H1 (cell line): ENCODE measurements around the gene DGKI. TPM values are rescaled to one million over a fixed set of nuclear protein-coding genes. Genes with fewer than 3 reads are reported as not detected.
A peak's percentile ranks its signal among the peaks of the same experiment; 100 is the strongest.

Experiments
- CTCF ChIA-PET: fragments of 300-600 bp; sonication (Branson Sonifier 250); formaldehyde crosslinking; loops from one replicate; lab custom pipeline; 2021; ENCODE audit not compliant: partially characterized antibody; lab: Charles Lee
- POLR2A ChIA-PET: fragments of 300-600 bp; sonication (Branson Sonifier 250); formaldehyde crosslinking; loops from one replicate; lab custom pipeline; 2021; ENCODE audit warnings: inconsistent platforms; ENCODE audit not compliant: partially characterized antibody; lab: Charles Lee
- DNase-seq, 2 experiments: peaks; one replicate each; pipeline versions ENCODE4 v3.0.0 to v3.0.0-alpha.2; 2010 to 2022; ENCODE audit warnings: low spot score in 2 of 2, low read depth in 1 of 2, mixed read lengths in 1 of 2
- FAIRE-seq: peaks from 2 replicates; lab custom pipeline; 2011; peaks lifted over from hg19 to GRCh38; lab: Jason Lieb, UNC
- H2AFZ ChIP-seq: 2 replicates; pipeline ENCODE4 v1.8.1; 2012; ENCODE audit warnings: low read length, inconsistent platforms
- H2AK5ac ChIP-seq: 2 replicates; pipeline ENCODE4 v1.6.1; 2013; ENCODE audit warnings: low read depth, low read length
- H2BK120ac ChIP-seq: replicated peaks from 2 replicates; pipeline ENCODE3; 2013; ENCODE audit warnings: low read depth, low read length, inconsistent platforms
- H2BK12ac ChIP-seq: 2 replicates; pipeline ENCODE4 v1.6.1; 2013; ENCODE audit warnings: low read depth, low read length
- H2BK15ac ChIP-seq: 2 replicates; pipeline ENCODE4 v1.6.1; 2013; ENCODE audit warnings: low read length
- H2BK20ac ChIP-seq: 2 replicates; pipeline ENCODE4 v1.6.1; 2013; ENCODE audit warnings: low read length
- H2BK5ac ChIP-seq: 2 replicates; pipeline ENCODE4 v1.6.1; 2013; ENCODE audit warnings: low read depth, low read length
- H3K14ac ChIP-seq: 2 replicates; pipeline ENCODE4 v1.6.1; 2013; ENCODE audit warnings: inconsistent platforms; ENCODE audit not compliant: insufficient read length
- H3K18ac ChIP-seq: 2 replicates; pipeline ENCODE4 v1.6.1; 2013; ENCODE audit warnings: low read length; ENCODE audit errors: extremely low read depth
- H3K23ac ChIP-seq: 2 replicates; pipeline ENCODE4 v1.6.1; 2013; ENCODE audit warnings: inconsistent platforms; ENCODE audit not compliant: insufficient read length
- H3K23me2 ChIP-seq: 2 replicates; pipeline ENCODE4 v1.6.1; 2013; ENCODE audit warnings: low read depth, low read length
- H3K27ac ChIP-seq: 2 replicates; pipeline ENCODE4 v1.6.1; 2011; ENCODE audit warnings: low read depth, low read length, inconsistent platforms
- H3K27me3 ChIP-seq, 4 experiments: replicated peaks in 1 of 4; 1 replicate in 1 of 4; 2 replicates in 3 of 4; pipeline versions ENCODE4 v1.6.1 to v1.8.1; 2011 to 2013; ENCODE audit warnings: low read length in 3 of 4, mild to moderate bottlenecking in 3 of 4, inconsistent platforms in 2 of 4, mixed read lengths in 2 of 4, moderate library complexity in 1 of 4; ENCODE audit not compliant: control insufficient read depth in 3 of 4, insufficient read depth in 3 of 4; ENCODE audit errors: extremely low read depth in 1 of 4
- H3K36me3 ChIP-seq, 4 experiments: 2 replicates each; pipeline versions ENCODE4 v1.6.1 to v1.8.1; 2011 to 2013; ENCODE audit warnings: mild to moderate bottlenecking in 4 of 4, low read length in 3 of 4, moderate library complexity in 2 of 4, control low read depth in 1 of 4, inconsistent platforms in 1 of 4; ENCODE audit not compliant: insufficient read depth in 4 of 4, control insufficient read depth in 2 of 4
- H3K4ac ChIP-seq: replicated peaks from 2 replicates; pipeline ENCODE3; 2013; ENCODE audit warnings: low read length, low read depth, mixed read lengths, inconsistent platforms; ENCODE audit not compliant: insufficient read length
- H3K4me1 ChIP-seq, 4 experiments: replicated peaks in 1 of 4; 1 replicate in 1 of 4; 2 replicates in 3 of 4; pipeline versions ENCODE4 v1.6.1 to v1.8.1; 2011 to 2013; ENCODE audit warnings: low read length in 3 of 4, inconsistent platforms in 2 of 4, mixed read lengths in 1 of 4; ENCODE audit not compliant: insufficient read depth in 4 of 4, control insufficient read depth in 3 of 4
- H3K4me2 ChIP-seq, 2 experiments: 2 replicates each; pipeline versions ENCODE4 v1.6.1 to v1.8.1; 2011 to 2013; ENCODE audit warnings: low read depth in 2 of 2, low read length in 2 of 2, control low read depth in 1 of 2, inconsistent platforms in 1 of 2, mild to moderate bottlenecking in 1 of 2; ENCODE audit not compliant: insufficient read depth in 1 of 2
- H3K4me3 ChIP-seq, 4 experiments: fragments of 200-600, 300-600 bp in 1 of 4; sonication (generic), shearing (Covaris generic), sonication (Bioruptor Twin) in 1 of 4; 2 replicates each; pipeline versions ENCODE4 v1.5.1 to v1.8.1; 2011 to 2016; ENCODE audit warnings: low read length in 4 of 4, low read depth in 3 of 4, control low read depth in 2 of 4, inconsistent platforms in 2 of 4, mild to moderate bottlenecking in 2 of 4, mixed read lengths in 1 of 4, moderate library complexity in 1 of 4; ENCODE audit not compliant: insufficient read depth in 2 of 4; ENCODE audit errors: extremely low read depth in 1 of 4
- H3K56ac ChIP-seq: replicated peaks from 2 replicates; pipeline ENCODE3; 2013; ENCODE audit warnings: low read depth, mild to moderate bottlenecking, mixed read lengths, low read length, inconsistent platforms; ENCODE audit not compliant: insufficient read length
- H3K79me1 ChIP-seq: 2 replicates; pipeline ENCODE4 v1.6.1; 2013; ENCODE audit warnings: low read depth, low read length, control low read depth
- H3K79me2 ChIP-seq, 2 experiments: 2 replicates each; pipeline versions ENCODE4 v1.6.1 to v1.8.1; 2012 to 2013; ENCODE audit warnings: low read length in 2 of 2, mild to moderate bottlenecking in 2 of 2, inconsistent platforms in 1 of 2; ENCODE audit not compliant: insufficient read depth in 2 of 2, control insufficient read depth in 1 of 2
- H3K9ac ChIP-seq, 4 experiments: replicated peaks in 1 of 4; 1 replicate in 1 of 4; 2 replicates in 3 of 4; pipeline versions ENCODE4 v1.6.1 to v1.8.1; 2011 to 2013; ENCODE audit warnings: low read depth in 3 of 4, low read length in 3 of 4, control low read depth in 2 of 4, mild to moderate bottlenecking in 2 of 4, moderate library complexity in 2 of 4, inconsistent platforms in 1 of 4; ENCODE audit errors: extremely low read depth in 1 of 4
- H3K9me3 ChIP-seq, 2 experiments: 2 replicates each; pipeline versions ENCODE4 v1.6.1 to v1.8.1; 2012 to 2013; ENCODE audit warnings: mild to moderate bottlenecking in 2 of 2, moderate library complexity in 2 of 2, control low read depth in 1 of 2, inconsistent platforms in 1 of 2, low read depth in 1 of 2, low read length in 1 of 2, mixed read lengths in 1 of 2; ENCODE audit not compliant: insufficient read depth in 2 of 2
- H4K20me1 ChIP-seq, 2 experiments: replicated peaks in 1 of 2; 2 replicates each; pipeline versions ENCODE3 to v1.8.1; 2011 to 2013; ENCODE audit warnings: inconsistent platforms in 2 of 2, low read length in 2 of 2, mild to moderate bottlenecking in 1 of 2; ENCODE audit not compliant: insufficient read depth in 2 of 2, control insufficient read depth in 1 of 2
- H4K5ac ChIP-seq: 2 replicates; pipeline ENCODE4 v1.6.1; 2013; ENCODE audit warnings: low read length, low read depth, mixed read lengths, inconsistent platforms; ENCODE audit not compliant: insufficient read length
- H4K8ac ChIP-seq: 2 replicates; pipeline ENCODE4 v1.8.0; 2013; ENCODE audit warnings: mild to moderate bottlenecking, moderate library complexity, low read length, inconsistent platforms; ENCODE audit not compliant: insufficient read depth; ENCODE audit errors: extremely low read depth
- H4K91ac ChIP-seq: replicated peaks from 2 replicates; pipeline ENCODE3; 2013; ENCODE audit warnings: low read length, mixed read lengths, inconsistent platforms; ENCODE audit not compliant: insufficient read length
- ASH2L ChIP-seq: fragments of 200-600, 300-600 bp; sonication (generic); IDR thresholded peaks from one replicate; pipeline ENCODE4 v1.7.1; 2017; ENCODE audit warnings: low read length
- CBX5 ChIP-seq: fragments of 300-800, 300-1000 bp; sonication (generic); IDR thresholded peaks from 2 replicates; pipeline ENCODE4 v1.7.1; 2016; ENCODE audit warnings: antibody characterized with exemption, low read length, low read depth
- CBX8 ChIP-seq: fragments of 300-800, 300-1000 bp; sonication (generic); IDR thresholded peaks from 2 replicates; pipeline ENCODE4 v1.7.1; 2016; ENCODE audit warnings: low read depth, low read length, borderline replicate concordance
- CEBPB ChIP-seq: IDR thresholded peaks from 2 replicates; pipeline ENCODE4 v1.6.1; 2012; ENCODE audit warnings: low read depth, low read length
- CHD1 ChIP-seq: IDR thresholded peaks from 2 replicates; pipeline ENCODE4 v1.6.1; 2012; ENCODE audit warnings: low read depth, low read length, improper control_type of control experiment
- EZH2 ChIP-seq: fragments of 200-600 bp; sonication (generic); IDR thresholded peaks from 2 replicates; pipeline ENCODE4 v1.7.1; 2012; ENCODE audit warnings: low read depth, mild to moderate bottlenecking, moderate library complexity, low read length, inconsistent platforms; ENCODE audit not compliant: severe bottlenecking
- JUN ChIP-seq: IDR thresholded peaks from 2 replicates; pipeline ENCODE4 v1.6.1; 2011; ENCODE audit warnings: low read depth, mild to moderate bottlenecking, improper control_type of control experiment, low read length
- KDM5A ChIP-seq: fragments of 200-600 bp; IDR thresholded peaks from 2 replicates; pipeline ENCODE4 v1.7.1; 2012; ENCODE audit warnings: mild to moderate bottlenecking, low read length, inconsistent platforms, mixed read lengths
- POU5F1 ChIP-seq: IDR thresholded peaks from 2 replicates; pipeline ENCODE4 v1.6.1; 2011; ENCODE audit warnings: low read depth, mild to moderate bottlenecking, low read length, moderate library complexity
- RAD21 ChIP-seq, 2 experiments: IDR thresholded peaks in 1 of 2; conservative IDR thresholded peaks in 1 of 2; 2 replicates each; pipeline ENCODE4 v1.6.1; 2011; ENCODE audit warnings: low read depth in 2 of 2, low read length in 2 of 2, improper control_type of control experiment in 1 of 2, inconsistent platforms in 1 of 2, mild to moderate bottlenecking in 1 of 2, moderate library complexity in 1 of 2
- RNF2 ChIP-seq: fragments of 200-900, 300-1000 bp; sonication (generic); IDR thresholded peaks from 2 replicates; pipeline ENCODE4 v1.7.1; 2016; ENCODE audit warnings: borderline replicate concordance, low read depth, mild to moderate bottlenecking, antibody characterized with exemption, low read length; ENCODE audit not compliant: poor library complexity, severe bottlenecking; ENCODE audit errors: missing control alignments
- SUZ12 ChIP-seq: fragments of 200-600 bp; sonication (generic); IDR thresholded peaks from 2 replicates; pipeline ENCODE4 v1.6.1; 2012; ENCODE audit warnings: mild to moderate bottlenecking, inconsistent platforms, low read length, moderate library complexity, mixed read lengths
- TBP ChIP-seq: IDR thresholded peaks from 2 replicates; pipeline ENCODE4 v1.6.1; 2011; ENCODE audit warnings: low read depth, low read length, improper control_type of control experiment
- TEAD4 ChIP-seq: IDR thresholded peaks from 2 replicates; pipeline ENCODE4 v1.6.1; 2012; ENCODE audit warnings: low read depth, low read length, inconsistent platforms, mixed read lengths
- WGBS, 2 experiments: shearing (Covaris generic) in 1 of 2; methylation state at CpG; one replicate each; pipeline versions ENCODE4 v1.1.6 to v1.1.7; 2013 to 2015; ENCODE audit warnings: low lambda C conversion rate in 2 of 2, mixed read lengths in 2 of 2, inconsistent platforms in 1 of 2, low coverage in 1 of 2, missing lambda C conversion rate in 1 of 2; ENCODE audit not compliant: insufficient replicate concordance in 2 of 2, insufficient coverage in 1 of 2, insufficient read length in 1 of 2; ENCODE audit errors: extremely low coverage in 1 of 2, missing lambda C conversion rate in 1 of 2; 5-methylcytosine and 5-hydroxymethylcytosine counted together
- polyA plus RNA-seq, 7 experiments: library from polyadenylated mRNA; depleted of rRNA in 3 of 7; stranded (reverse) in 5 of 7; unstranded in 2 of 7; fragments of >200 nt in 5 of 7; fragments of 200-250 nt in 2 of 7; gene quantifications; 1 replicate in 5 of 7; 2 replicates in 1 of 7; 4 replicates in 1 of 7; pipeline versions ENCODE4 v1.2.1 to v1.2.3, GENCODE V29; 2011 to 2013; ENCODE audit warnings: missing spikeins in 2 of 7, mixed read lengths in 2 of 7
- total RNA-seq: library from RNA; stranded (reverse); fragmentation: NEBNext Ultra II Directional; extraction: Animal tissue kit (Norgen Biotek cat#: 25700); gene quantifications from 2 replicates; pipeline ENCODE4 v1.2.1, GENCODE V29; 2021

DGKI gene
- total and polyA plus RNA-seq, 2 of the 8 experiments (the other 6 are each of a cell fraction or from before 2014, with no cell fraction given), result 0.20 to 0.71 TPM

- H3K4me2 ChIP-seq, result peak overlapping the region; percentile 45 to 58; a peak in 2 of 4 replicates
- no peak overlapping the region for H2AK5ac ChIP-seq
- no peak overlapping the region for H3K9ac ChIP-seq
- no peak overlapping the region for H4K8ac ChIP-seq
- DNase-seq, result no peak
- H4K5ac ChIP-seq, result no peak overlapping the region
- H2BK20ac ChIP-seq, result peak overlapping the region; percentile 74
- H2BK120ac ChIP-seq, result no peak overlapping the region
- H4K91ac ChIP-seq, result peak overlapping the region; percentile 12
- CTCF ChIA-PET, result interaction anchor here (1.0 to 5.4 kb wide), 3 partner anchors 8 to 224 kb away, joined by 3 to 26 read pairs (median 3); no protein-coding TSS in a partner anchor
- H3K79me1 ChIP-seq, result no peaks in the 10 kb centered on the region
- H3K56ac ChIP-seq, result no peak overlapping the region
- FAIRE-seq, result no peak
- no peaks in the 10 kb centered on the region for H4K20me1 ChIP-seq
- no peaks in the 10 kb centered on the region; the same call in 1 of the 2 replicates for H3K23me2 ChIP-seq
- no peak overlapping the region for H2BK15ac ChIP-seq
- H2AFZ ChIP-seq, result no peak overlapping the region
- H3K79me2 ChIP-seq, result no peaks in the 10 kb centered on the region
- no peaks in the 10 kb centered on the region for H3K27me3 ChIP-seq
- POLR2A ChIA-PET, result no interaction called here
- 86% methylated on average over 5 of the region's 5 CpGs; no CpG with 5 or more reads in 1 of the 2 experiments for WGBS, 2 experiments
- H3K4ac ChIP-seq, result no peak overlapping the region
- H3K36me3 ChIP-seq, result peaks cover 2 to 46% (median 21%) of the 10 kb centered on the region in 4 experiments
- H3K4me3 ChIP-seq, result no peak overlapping the region
- no peak overlapping the region for H2BK12ac ChIP-seq
- peak overlapping the region; percentile 89; the same call in 1 of the 2 replicates for H3K18ac ChIP-seq
- H3K14ac ChIP-seq, result no peak overlapping the region
- peaks cover 4% of the 10 kb centered on the region in 2 experiments; a peak in 3 of 4 replicates for H3K9me3 ChIP-seq
- H3K23ac ChIP-seq, result no peak overlapping the region
- peak overlapping the region; percentile 91; the same call in 1 of the 2 replicates for H2BK5ac ChIP-seq
- no peak overlapping the region for H3K27ac ChIP-seq
- H3K4me1 ChIP-seq, result peaks cover 9 to 31% (median 23%) of the 10 kb centered on the region in 4 experiments; a peak in 5 of 7 replicates
- TF ChIP-seq ASH2L (no peak), EZH2 (no peak), TBP (no peak), JUN (no peak), CHD1 (no peak), POU5F1 (no peak), TEAD4 (no peak), CBX8 (no peak), RAD21 (IDR thresholded peaks at IDR 0.05 in 1 of 2, conservative IDR thresholded peaks at IDR 0.05 in 1 of 2; ENCODE audit: low read depth in 2 of 2, low read length in 2 of 2) (no peak), KDM5A (no peak), CEBPB (no peak), SUZ12 (no peak), RNF2 (no peak), CBX5 (no peak)
Measured at GRCh38 chr7:137880432-137880831, 33.7 kb upstream of the DGKI start.
